ENCODE data around the gene PMFBP1.

The PMFBP1 gene

DNA sequence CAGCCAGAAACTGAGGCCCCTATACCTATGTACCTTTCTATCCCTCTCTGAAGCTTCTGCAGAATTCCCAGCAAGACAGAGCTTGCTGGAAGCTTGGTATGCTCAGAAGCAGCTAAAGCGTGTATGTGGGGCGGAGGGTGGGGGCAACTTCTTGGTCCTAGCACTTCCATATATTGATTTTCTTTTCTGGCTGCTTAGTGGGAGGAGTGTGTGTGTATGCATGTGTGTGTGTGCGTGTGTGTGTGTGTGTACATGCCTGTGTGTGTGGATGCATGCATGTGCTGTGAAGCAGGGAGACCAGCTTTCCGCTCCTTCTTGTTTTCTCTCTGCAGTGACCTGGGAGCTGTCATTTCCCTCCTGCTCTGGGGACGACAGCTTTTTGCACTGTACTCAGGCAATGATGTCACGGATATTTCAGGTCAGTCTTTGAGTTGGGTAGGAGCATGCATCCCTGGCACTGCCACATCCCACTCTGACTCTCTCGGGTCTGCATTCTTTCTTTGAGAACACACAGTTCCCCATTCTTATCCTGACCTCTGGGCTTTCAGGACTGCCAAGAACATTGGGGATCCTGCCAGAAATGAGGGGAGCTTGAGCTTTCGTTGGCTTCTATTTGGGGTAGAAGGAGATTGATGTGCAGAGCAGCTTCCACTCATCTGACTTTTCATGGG, 98.3 kb downstream of the PMFBP1 start:
- TF ChIP-seq, protein P1, sequence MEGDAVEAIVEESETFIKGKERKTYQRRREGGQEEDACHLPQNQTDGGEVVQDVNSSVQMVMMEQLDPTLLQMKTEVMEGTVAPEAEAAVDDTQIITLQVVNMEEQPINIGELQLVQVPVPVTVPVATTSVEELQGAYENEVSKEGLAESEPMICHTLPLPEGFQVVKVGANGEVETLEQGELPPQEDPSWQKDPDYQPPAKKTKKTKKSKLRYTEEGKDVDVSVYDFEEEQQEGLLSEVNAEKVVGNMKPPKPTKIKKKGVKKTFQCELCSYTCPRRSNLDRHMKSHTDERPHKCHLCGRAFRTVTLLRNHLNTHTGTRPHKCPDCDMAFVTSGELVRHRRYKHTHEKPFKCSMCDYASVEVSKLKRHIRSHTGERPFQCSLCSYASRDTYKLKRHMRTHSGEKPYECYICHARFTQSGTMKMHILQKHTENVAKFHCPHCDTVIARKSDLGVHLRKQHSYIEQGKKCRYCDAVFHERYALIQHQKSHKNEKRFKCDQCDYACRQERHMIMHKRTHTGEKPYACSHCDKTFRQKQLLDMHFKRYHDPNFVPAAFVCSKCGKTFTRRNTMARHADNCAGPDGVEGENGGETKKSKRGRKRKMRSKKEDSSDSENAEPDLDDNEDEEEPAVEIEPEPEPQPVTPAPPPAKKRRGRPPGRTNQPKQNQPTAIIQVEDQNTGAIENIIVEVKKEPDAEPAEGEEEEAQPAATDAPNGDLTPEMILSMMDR (IDR thresholded peaks at IDR 0.05; ENCODE audit: extremely low read depth, insufficient read depth, missing control alignments): no peak
- in situ Hi-C loops (cut with MboI; ENCODE audit: low pct_unique_long_range_greater_than_20kb, low sequenced_read_pairs, unreplicated experiment): no loop called here
- no peak for DNase-seq (ENCODE audit: low spot score)

- TF ChIP-seq, protein P1 (IDR thresholded peaks at IDR 0.05; ENCODE audit: extremely low read depth, insufficient read depth, missing control alignments): no peak
- in situ Hi-C loops (cut with MboI; ENCODE audit: low pct_unique_long_range_greater_than_20kb, low sequenced_read_pairs, unreplicated experiment): no loop called here
- no peak for DNase-seq (ENCODE audit: low spot score)
Measured at GRCh38 chr16:72072514-72073342, 99.2 kb downstream of the PMFBP1 start.
